T1000 (cell line): ENCODE results near the gene PRLR.

Experiments used
- DNase-seq: peaks from one replicate; lab custom pipeline; 2025; ENCODE audit warnings: mixed read lengths; lab: John Stamatoyannopoulos, UW

PRLR gene

DNA sequence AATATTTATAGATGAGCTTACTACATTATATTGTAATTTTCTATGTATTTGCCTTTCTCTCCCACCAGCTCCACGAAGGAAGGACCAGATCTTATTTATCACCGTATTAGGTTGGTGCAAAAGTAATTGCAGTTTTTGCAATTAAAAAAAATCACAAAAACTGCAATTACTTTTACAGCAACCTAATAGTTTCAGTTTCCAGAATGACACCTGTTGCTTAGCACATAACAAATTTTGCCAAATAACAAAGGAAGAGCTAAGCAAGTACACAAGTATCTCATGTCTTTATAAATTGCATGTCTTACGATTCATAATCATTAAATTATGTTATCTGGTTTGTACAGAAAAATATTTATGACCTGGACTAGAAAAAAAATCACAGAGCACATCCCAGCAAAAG is 228.4 kb downstream of the PRLR start:
- no peak for DNase-seq
